Prostate gland (tissue), 2 donors: ENCODE results near the gene FBXO47. TPM values are rescaled to one million over a fixed set of nuclear protein-coding genes. Genes with fewer than 3 reads are reported as not detected.

Experiments used
- DNase-seq: peaks from one replicate; pipeline ENCODE4 v3.0.0-alpha.2; 2019; ENCODE audit warnings: low spot score
- H3K27ac ChIP-seq, 2 donors: fragments of 200-600 bp; sonication (generic); 2 replicates each; pipeline ENCODE4 v1.5.1; 2017 to 2019
- H3K27me3 ChIP-seq: fragments of 200-600 bp; sonication (generic); replicated peaks from 2 replicates; pipeline ENCODE4 v1.5.1; 2019; ENCODE audit not compliant: insufficient read depth
- H3K36me3 ChIP-seq, 2 donors: fragments of 200-600 bp; sonication (generic); 1 replicate in 1 of 2; 2 replicates in 1 of 2; pipeline versions ENCODE4 v1.5.1 to v1.8.1; 2017 to 2019
- H3K4me1 ChIP-seq: fragments of 200-600 bp; sonication (generic); replicated peaks from 2 replicates; pipeline ENCODE4 v1.5.1; 2019
- H3K4me3 ChIP-seq, 2 donors: fragments of 200-600 bp; sonication (generic); 2 replicates each; pipeline ENCODE4 v1.5.1; 2017 to 2019
- H3K9me3 ChIP-seq: fragments of 200-600 bp; sonication (generic); 2 replicates; pipeline ENCODE4 v1.5.1; 2017
- CTCF ChIP-seq, 4 experiments: fragments of 200-600 bp in 2 of 4; fragments of 450-650 bp in 2 of 4; sonication (generic) in 2 of 4; IDR thresholded peaks; 1 replicate in 3 of 4; 2 replicates in 1 of 4; pipeline ENCODE4 v1.5.1; 2016 to 2019; ENCODE audit warnings: antibody characterized with exemption in 4 of 4, mild to moderate bottlenecking in 2 of 4, moderate library complexity in 2 of 4
- POLR2A ChIP-seq: fragments of 450-650 bp; IDR thresholded peaks from one replicate; pipeline ENCODE4 v1.6.1; 2016; ENCODE audit warnings: antibody characterized with exemption, mild to moderate bottlenecking
- POLR2AphosphoS5 ChIP-seq: sonication (generic); formaldehyde crosslinking; IDR thresholded peaks from one replicate; pipeline ENCODE4 v1.6.1; 2017; ENCODE audit warnings: antibody characterized with exemption
- WGBS: methylation state at CpG from one replicate; pipeline ENCODE4 v1.1.5; 2018; 5-methylcytosine and 5-hydroxymethylcytosine counted together
- intact Hi-C: fragments of 100-400 bp; cut with DNase I; formaldehyde crosslinking; loops from one replicate; pipeline ENCODE4 v1.14.2; 2022
- microRNA-seq: library from miRNA; unstranded; fragments of <30 nt; microRNA quantifications from one replicate; pipeline ENCODE4, GENCODE V29; 2016
- small RNA-seq, 2 donors: library from RNA; depleted of rRNA; stranded (forward); fragments of <200 nt; gene quantifications; one replicate each; pipeline ENCODE3, GENCODE V24; 2016
- total RNA-seq, 2 donors: library from RNA; depleted of rRNA; stranded (reverse); fragments of >200 nt; gene quantifications; one replicate each; pipeline ENCODE4 v1.1.0, GENCODE V29; 2016

The FBXO47 gene
- total RNA-seq, 2 donors from 2014 or later = 5.1 TPM; not detected in 1

GRCh38 chr17:38888842-38889241 is 78.4 kb downstream of the FBXO47 start:
- Histone ChIP-seq H3K27me3 (no peaks in the 10 kb centered on the region), H3K9me3 (no peaks in the 10 kb centered on the region), H3K36me3 (no peaks in the 10 kb centered on the region), H3K4me1 (no peaks in the 10 kb centered on the region), H3K27ac (no peak overlapping the region), H3K4me3 (no peak overlapping the region)
- no peak for DNase-seq
- intact Hi-C loops = no loop called here
- WGBS = 87% methylated on average over 8 of the region's 9 CpGs
- TF ChIP-seq POLR2A (no peak), CTCF (IDR thresholded peaks at IDR 0.05) (no peak), POLR2AphosphoS5 (no peak)

GRCh38 chr17:38886643-38887010 is 80.6 kb downstream of the FBXO47 start:
- TF ChIP-seq POLR2AphosphoS5 = no peak
- TF ChIP-seq POLR2A = no peak
- no peak for TF ChIP-seq CTCF (IDR thresholded peaks at IDR 0.05)

More at GRCh38 chr17:38886643-38887010, 80.6 kb downstream of the FBXO47 start:
- no peak for DNase-seq
- Histone ChIP-seq H3K27ac (no peak overlapping the region), H3K9me3 (no peaks in the 10 kb centered on the region), H3K36me3 (no peaks in the 10 kb centered on the region), H3K4me1 (no peaks in the 10 kb centered on the region), H3K27me3 (no peaks in the 10 kb centered on the region), H3K4me3 (no peak overlapping the region)
- intact Hi-C loops = no loop called here
- 64% methylated on average over 8 of the region's 8 CpGs for WGBS

Small RNA genes lying within 50 kb of the gene (microRNA-seq; reads per million reads assigned to microRNA genes)
- gene MIR6779 = not detected

Small RNA genes lying within 50 kb of the gene (small RNA-seq; reads per million reads assigned to genes)
- 0 reads per million in 2 donors for gene MIR6779

Other genes starting within 250 kb of the FBXO47 start
- gene CISD3, start 237.1 kb downstream of the FBXO47 start, total RNA-seq = 10 to 100 TPM; 17.1 to 17.8 TPM
- gene PCGF2, start 219.1 kb downstream of the FBXO47 start, total RNA-seq = 10 to 100 TPM; 17.1 to 17.8 TPM
- 100 to 1,000 TPM; 116 to 192 TPM for gene PSMB3, start 214.7 kb downstream of the FBXO47 start, total RNA-seq
- 10 to 100 TPM; 46.2 to 65.2 TPM for gene PIP4K2B, start 167.8 kb downstream of the FBXO47 start, total RNA-seq
- 10 to 100 TPM; 21.9 to 23.3 TPM for gene CWC25, start 142.1 kb downstream of the FBXO47 start, total RNA-seq
- gene RPL23, start 113.7 kb downstream of the FBXO47 start, total RNA-seq = 1,000 to 10,000 TPM; 1,006 to 2,029 TPM
- 10 to 100 TPM; 61.8 to 93.4 TPM for gene LASP1, start 97.3 kb downstream of the FBXO47 start, total RNA-seq
- 1 to 10 TPM; 3.9 to 5.4 TPM for gene PLXDC1, start 184.2 kb upstream of the FBXO47 start, total RNA-seq
- not detected for gene ARL5C, start 198.8 kb upstream of the FBXO47 start, total RNA-seq
- 10 to 100 TPM in 1 of 2 donors, 1 to 10 TPM in 1; 3.4 to 17.8 TPM for gene CACNB1, start 230.3 kb upstream of the FBXO47 start, total RNA-seq
- gene RPL19, start 232.9 kb upstream of the FBXO47 start, total RNA-seq = 1,000 to 10,000 TPM; 2,194 to 3,634 TPM